Astrocyte (in vitro differentiated cells and primary cell): Measurements from ENCODE around the gene PYY. TPM values are rescaled to one million over a fixed set of nuclear protein-coding genes. Genes with fewer than 3 reads are reported as not detected.
A peak's percentile ranks its signal among the peaks of the same experiment; 100 is the strongest.
"Not testable (repeated sequence)": the region's sequence is repeated elsewhere in the genome, so short reads cannot be mapped to it uniquely, and the experiment has no call there.

ENCODE experiments used
- DNase-seq: peaks from one replicate; pipeline ENCODE4 v3.0.0-alpha.2; 2010; ENCODE audit warnings: low read depth
- FAIRE-seq: peaks from 2 replicates; lab custom pipeline; 2011; peaks lifted over from hg19 to GRCh38; lab: Jason Lieb, UNC
- H2AFZ ChIP-seq: 2 replicates; pipeline ENCODE4 v1.6.0; 2012; ENCODE audit warnings: low read depth, low read length, inconsistent platforms
- H3K27ac ChIP-seq: 2 replicates; pipeline ENCODE4 v1.5.1; 2011; ENCODE audit warnings: low read depth, low read length, inconsistent platforms
- H3K27me3 ChIP-seq: 2 replicates; pipeline ENCODE4 v1.6.0; 2011; ENCODE audit warnings: low read length, inconsistent platforms; ENCODE audit not compliant: insufficient read depth
- H3K36me3 ChIP-seq: 2 replicates; pipeline ENCODE4 v1.5.1; 2011; ENCODE audit warnings: low read length, inconsistent platforms; ENCODE audit not compliant: insufficient read depth
- H3K4me1 ChIP-seq: 2 replicates; pipeline ENCODE4 v1.5.1; 2011; ENCODE audit warnings: low read length, inconsistent platforms; ENCODE audit not compliant: insufficient read depth
- H3K4me2 ChIP-seq: 2 replicates; pipeline ENCODE4 v1.6.0; 2012; ENCODE audit warnings: low read length, inconsistent platforms
- H3K4me3 ChIP-seq: 2 replicates; pipeline ENCODE4 v1.5.1; 2011; ENCODE audit warnings: low read depth, mild to moderate bottlenecking, low read length, inconsistent platforms; ENCODE audit not compliant: insufficient read depth
- H3K79me2 ChIP-seq: 2 replicates; pipeline ENCODE4 v1.6.0; 2012; ENCODE audit warnings: mild to moderate bottlenecking, low read length, inconsistent platforms; ENCODE audit not compliant: insufficient read depth
- H3K9ac ChIP-seq: 2 replicates; pipeline ENCODE4 v1.6.0; 2012; ENCODE audit warnings: mild to moderate bottlenecking, low read length, inconsistent platforms
- H3K9me3 ChIP-seq: 2 replicates; pipeline ENCODE4 v1.5.1; 2012; ENCODE audit warnings: low read depth, mild to moderate bottlenecking, low read length, inconsistent platforms; ENCODE audit not compliant: insufficient read depth
- H4K20me1 ChIP-seq: 2 replicates; pipeline ENCODE4 v1.6.0; 2012; ENCODE audit warnings: low read length, inconsistent platforms; ENCODE audit not compliant: insufficient read depth
- H3K27ac Mint-ChIP-seq: one replicate; pipeline ENCODE4 v1.8.0; 2021; ENCODE audit warnings: mild to moderate bottlenecking, mixed read lengths; ENCODE audit not compliant: unreplicated experiment
- H3K27me3 Mint-ChIP-seq: one replicate; pipeline ENCODE4 v1.8.0; 2021; ENCODE audit warnings: low read depth, mixed read lengths; ENCODE audit not compliant: unreplicated experiment
- H3K36me3 Mint-ChIP-seq: one replicate; pipeline ENCODE4 v1.8.0; 2021; ENCODE audit warnings: low read depth, mixed read lengths; ENCODE audit not compliant: unreplicated experiment
- H3K4me1 Mint-ChIP-seq: one replicate; pipeline ENCODE4 v1.8.0; 2021; ENCODE audit warnings: low read depth, mixed read lengths; ENCODE audit not compliant: unreplicated experiment
- H3K4me3 Mint-ChIP-seq: one replicate; pipeline ENCODE4 v1.8.0; 2021; ENCODE audit warnings: mild to moderate bottlenecking, moderate library complexity, mixed read lengths; ENCODE audit not compliant: unreplicated experiment
- H3K9me3 Mint-ChIP-seq: one replicate; pipeline ENCODE4 v1.8.0; 2021; ENCODE audit warnings: mild to moderate bottlenecking, mixed read lengths; ENCODE audit not compliant: unreplicated experiment
- CTCF ChIP-seq: IDR thresholded peaks from 2 replicates; pipeline ENCODE4 v1.5.1; 2011; ENCODE audit warnings: low read depth, mild to moderate bottlenecking, inconsistent platforms, low read length, moderate library complexity; ENCODE audit not compliant: insufficient read depth
- EZH2 ChIP-seq: IDR thresholded peaks from 2 replicates; pipeline ENCODE4 v1.6.1; 2012; ENCODE audit warnings: mild to moderate bottlenecking, low read length, inconsistent platforms; ENCODE audit not compliant: insufficient read depth
- total RNA-seq: library from RNA; stranded (reverse); gene quantifications from 2 replicates; pipeline ENCODE4 v1.2.1, GENCODE V29; 2021

Gene PYY
- total RNA-seq, 1 donor from 2014 or later: not detected

GRCh38 chr17:43974382-43975266 lies 20.9 kb upstream of the PYY start:
- Mint-ChIP-seq H3K27me3 (peaks cover 52% of the 10 kb centered on the region), H3K4me3 (no peak overlapping the region), H3K36me3 (no peaks in the 10 kb centered on the region), H3K9me3 (no peaks in the 10 kb centered on the region), H3K27ac (no peak overlapping the region), H3K4me1 (no peaks in the 10 kb centered on the region)
- Histone ChIP-seq H3K36me3 (no peaks in the 10 kb centered on the region), H3K79me2 (no peaks in the 10 kb centered on the region), H3K9ac (no peak overlapping the region), H3K27me3 (peaks cover 33% of the 10 kb centered on the region), H2AFZ (peak overlapping the region; percentile 20), H3K4me1 (no peaks in the 10 kb centered on the region), H3K4me3 (no peak overlapping the region), H3K4me2 (no peak overlapping the region), H4K20me1 (no peaks in the 10 kb centered on the region), H3K9me3 (no peaks in the 10 kb centered on the region), H3K27ac (no peak overlapping the region)
- TF ChIP-seq CTCF (no peak), EZH2 (no peak)
- FAIRE-seq: no peak
- no peak for DNase-seq

- not testable (repeated sequence) for H2AFZ ChIP-seq, H3K4me2 ChIP-seq, H3K4me1 ChIP-seq, H3K27ac ChIP-seq, H3K36me3 ChIP-seq, H4K20me1 ChIP-seq, H3K4me1 Mint-ChIP-seq, H3K36me3 Mint-ChIP-seq, H3K79me2 ChIP-seq, H3K9ac ChIP-seq, H3K4me3 ChIP-seq, FAIRE-seq, H3K9me3 ChIP-seq, H3K4me3 Mint-ChIP-seq, H3K9me3 Mint-ChIP-seq, DNase-seq
- H3K27me3 ChIP-seq: peaks cover 29% of the 10 kb centered on the region
- Mint-ChIP-seq H3K27ac (peak overlapping the region; percentile 26), H3K27me3 (peaks cover 45% of the 10 kb centered on the region)
These were observed 18.9 kb upstream of the PYY start for GRCh38 chr17:43972444-43973212.

- H3K4me2 ChIP-seq, H3K36me3 Mint-ChIP-seq, H3K79me2 ChIP-seq, H2AFZ ChIP-seq, H3K4me1 ChIP-seq, H3K9me3 ChIP-seq, DNase-seq, H3K9ac ChIP-seq, H3K27ac Mint-ChIP-seq, H3K36me3 ChIP-seq, H4K20me1 ChIP-seq, FAIRE-seq, H3K4me3 ChIP-seq, H3K4me3 Mint-ChIP-seq, H3K9me3 Mint-ChIP-seq, H3K4me1 Mint-ChIP-seq, H3K27ac ChIP-seq: not testable (repeated sequence)
- H3K27me3 Mint-ChIP-seq: peaks cover 39% of the 10 kb centered on the region
- peaks cover 23% of the 10 kb centered on the region for H3K27me3 ChIP-seq
These were observed 17.7 kb upstream of the PYY start for GRCh38 chr17:43971436-43971835.
